ENCODE results near the gene ZC3H13.
"Not testable (repeated sequence)": the region's sequence is repeated elsewhere in the genome, so short reads cannot be mapped to it uniquely, and the experiment has no call there.

ZC3H13 gene

DNA sequence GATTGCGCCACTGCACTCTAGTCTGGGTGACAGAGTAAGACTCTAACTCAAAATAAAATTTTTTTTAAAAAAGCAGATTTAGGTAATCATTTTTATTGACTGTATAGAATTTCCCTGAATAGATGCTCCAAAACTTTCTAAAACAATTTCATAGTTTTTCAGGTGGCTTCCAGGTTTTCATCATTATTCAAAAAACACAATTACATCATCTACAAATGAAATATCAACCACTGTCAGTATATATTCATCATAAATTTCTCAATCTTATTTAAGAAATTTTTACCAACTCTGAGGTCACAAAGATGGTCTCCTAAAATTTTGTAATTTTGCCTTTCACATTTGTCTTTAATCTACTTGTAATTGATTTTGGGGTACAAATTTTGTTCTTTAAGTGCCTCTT lies 48.1 kb downstream of the ZC3H13 start:
- no peak for DNase-seq

GRCh38 chr13:45996631-45997030 lies 55.9 kb downstream of the ZC3H13 start:
- no peak for DNase-seq

DNA sequence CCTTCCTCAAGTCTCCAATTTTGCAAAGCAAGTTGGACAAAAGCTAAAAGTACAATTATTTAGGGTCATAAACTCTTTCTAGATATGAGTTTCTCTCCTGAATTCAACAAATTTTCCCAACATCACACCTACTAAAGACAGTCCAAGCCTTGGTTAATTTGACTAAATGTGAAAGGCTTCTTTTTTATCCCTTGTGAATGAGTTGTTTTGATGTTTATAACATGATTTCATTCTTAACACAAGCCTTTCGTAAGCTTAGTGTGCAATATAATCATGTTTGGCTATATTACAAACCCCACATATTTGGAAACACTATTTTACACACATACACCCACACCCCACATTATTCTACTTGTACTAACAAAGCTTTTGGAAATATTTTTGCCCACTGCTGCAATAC lies 57.3 kb downstream of the ZC3H13 start:
- no peak for DNase-seq

DNA sequence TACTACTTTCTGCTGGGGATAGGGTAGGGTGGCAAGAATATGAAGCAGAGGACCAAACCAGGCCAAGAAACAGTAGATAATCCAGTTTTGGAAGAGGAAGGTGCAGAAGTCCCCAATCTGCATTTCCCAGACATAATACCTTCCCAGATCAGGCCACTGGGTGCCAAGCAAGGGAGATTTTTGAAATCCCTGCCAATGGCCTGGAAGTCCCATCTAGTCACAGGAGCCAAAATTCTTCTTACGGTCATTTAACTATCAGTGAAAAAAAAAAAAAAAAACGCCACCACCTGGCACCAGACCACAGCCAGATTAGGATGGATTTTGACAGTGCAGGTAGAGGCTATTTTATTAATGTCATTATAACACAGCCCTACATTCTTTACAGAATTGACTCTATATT lies 57.8 kb downstream of the ZC3H13 start:
- no peak for DNase-seq

DNA sequence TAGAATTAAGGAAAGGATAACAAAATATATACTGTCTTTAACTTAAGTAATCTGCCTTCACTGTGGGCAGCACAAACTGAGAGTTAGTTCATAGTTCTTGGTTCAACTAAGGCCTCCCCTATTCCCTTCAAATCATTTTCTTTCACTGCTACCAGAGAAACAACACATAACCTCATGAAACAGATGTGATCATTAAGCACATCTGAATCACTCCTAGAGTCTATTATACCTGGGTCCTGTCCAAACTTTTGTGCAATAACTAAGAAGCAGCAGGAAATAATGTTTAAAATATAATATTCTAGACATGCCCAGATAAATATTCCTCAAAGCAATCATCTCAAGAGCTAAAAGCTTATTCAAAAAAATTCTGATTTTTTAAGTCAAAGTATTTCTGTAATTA lies 62.9 kb downstream of the ZC3H13 start:
- DNase-seq, result no peak

- DNase-seq, result not testable (repeated sequence)
Observed at GRCh38 chr13:45981127-45981526, 71.4 kb downstream of the ZC3H13 start.

- no peak for DNase-seq
Observed at GRCh38 chr13:45975337-45975736, 77.2 kb downstream of the ZC3H13 start.

- DNase-seq, result no peak
Observed at GRCh38 chr13:45974500-45974899, 78.0 kb downstream of the ZC3H13 start.

DNA sequence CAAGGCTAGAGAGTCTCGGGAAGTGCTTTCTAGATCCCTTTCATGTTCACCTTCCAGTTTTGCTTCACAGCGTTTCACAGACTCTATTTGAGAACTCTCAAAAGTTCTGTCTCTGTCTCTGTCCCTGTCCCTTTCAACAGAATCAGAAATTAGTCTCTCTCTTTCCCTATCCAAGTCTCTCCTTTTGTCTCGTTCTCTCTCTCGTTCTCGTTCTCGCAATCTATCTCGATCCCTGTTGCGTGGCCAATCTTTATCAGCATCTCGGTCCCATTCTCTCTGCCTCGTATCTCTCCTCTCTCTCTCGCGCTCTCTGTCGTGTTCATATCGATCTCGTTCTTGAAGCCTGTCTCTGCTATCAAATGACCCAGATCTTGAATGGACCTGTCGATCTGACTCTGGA lies 85.0 kb downstream of the ZC3H13 start:
- no peak for DNase-seq

DNA sequence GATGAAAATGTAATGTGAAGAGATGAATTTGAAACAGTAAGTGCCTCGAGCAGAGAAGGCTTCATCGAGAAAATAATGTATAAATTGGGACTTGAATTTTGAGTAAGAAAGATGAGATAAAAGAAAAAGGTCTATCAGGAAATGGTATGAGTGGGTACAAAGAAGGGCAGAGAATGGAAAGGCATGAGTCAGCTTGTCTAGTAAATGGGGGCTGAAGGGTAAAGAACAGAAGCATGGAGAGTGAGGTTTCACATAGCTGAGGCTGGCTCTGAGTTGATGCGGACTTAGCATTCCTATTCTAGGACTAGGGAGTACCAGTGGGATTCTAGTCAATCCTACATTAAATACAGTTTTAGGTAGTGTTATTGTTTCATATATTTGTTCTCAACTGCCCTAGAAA lies 85.8 kb downstream of the ZC3H13 start:
- DNase-seq, result no peak

DNA sequence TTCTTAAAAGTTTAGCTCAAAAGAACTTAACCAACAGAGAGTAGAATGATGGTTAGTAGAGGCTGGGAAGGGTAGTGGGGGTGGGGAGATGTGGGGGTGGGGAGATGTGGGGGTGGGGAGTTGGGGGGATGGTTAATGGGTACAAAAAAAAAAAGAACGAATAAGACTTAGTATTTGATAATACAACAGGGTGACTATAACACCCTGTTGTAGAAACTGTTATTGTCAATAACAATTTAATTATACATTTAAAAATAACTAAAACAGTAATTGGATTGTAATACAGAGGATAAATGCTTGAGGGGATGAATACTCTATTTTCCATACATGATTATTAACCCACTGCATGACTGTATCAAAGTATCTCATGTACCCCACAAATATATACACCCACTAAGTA lies 91.1 kb downstream of the ZC3H13 start:
- no peak for DNase-seq

- DNase-seq, result no peak
Observed at GRCh38 chr13:45954836-45955800, 97.4 kb downstream of the ZC3H13 start.

DNA sequence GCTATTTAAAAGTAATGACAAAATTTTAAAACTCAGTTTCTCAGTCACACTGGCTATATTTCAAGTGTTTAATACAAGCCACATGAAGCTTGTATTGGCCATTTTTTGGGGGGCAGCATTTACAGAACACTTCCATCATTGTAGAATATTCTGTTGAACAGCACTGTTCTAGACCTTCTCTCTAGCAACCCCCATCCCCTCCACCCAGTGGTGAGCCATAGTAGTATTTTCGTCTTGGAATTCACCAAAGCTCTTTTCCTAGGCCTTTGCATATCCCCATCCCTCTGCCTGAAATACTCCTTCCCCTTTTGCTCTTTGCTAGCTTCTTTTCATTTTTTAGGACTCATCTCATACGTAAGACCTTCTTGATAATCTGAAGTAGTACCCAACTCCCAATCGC lies 99.5 kb downstream of the ZC3H13 start:
- DNase-seq, result no peak

DNA sequence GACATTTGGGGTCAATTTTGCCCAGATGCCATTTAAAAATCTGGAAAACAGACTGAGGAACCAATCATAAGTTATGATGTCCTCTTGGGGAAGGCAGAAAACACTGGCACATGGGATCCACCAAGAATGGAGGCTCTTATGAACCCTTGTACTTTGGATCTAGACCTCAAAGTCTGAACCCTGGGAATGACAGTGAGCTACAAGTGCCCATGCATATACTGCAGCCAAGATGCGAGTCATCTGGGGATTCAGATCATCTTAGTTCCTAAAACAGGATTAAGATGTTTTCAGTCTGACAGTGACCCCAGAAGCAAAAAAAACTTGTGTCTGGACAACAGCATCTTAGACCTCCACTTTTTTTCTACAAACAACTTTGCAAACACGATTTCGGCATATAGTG lies 100.8 kb downstream of the ZC3H13 start:
- no peak for DNase-seq

DNA sequence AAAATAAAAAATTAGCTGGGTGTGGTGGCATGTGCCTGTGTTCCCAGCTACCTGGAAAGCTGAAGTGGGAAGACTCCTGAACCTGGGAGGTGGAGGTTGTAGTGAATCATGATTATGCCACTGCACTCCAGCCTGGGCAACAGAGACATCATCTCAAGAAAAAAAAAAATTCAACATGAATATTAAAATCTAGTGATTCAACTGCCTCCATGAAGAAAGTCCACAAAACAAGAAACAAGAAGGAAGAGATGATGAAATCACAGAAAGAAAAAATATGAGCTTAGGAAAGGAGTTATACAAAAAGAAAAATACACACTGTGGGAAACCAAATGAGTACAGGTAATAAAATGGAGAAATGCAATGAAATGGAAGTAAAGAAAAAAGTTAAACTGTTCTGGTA lies 101.4 kb downstream of the ZC3H13 start:
- DNase-seq, result no peak

DNA sequence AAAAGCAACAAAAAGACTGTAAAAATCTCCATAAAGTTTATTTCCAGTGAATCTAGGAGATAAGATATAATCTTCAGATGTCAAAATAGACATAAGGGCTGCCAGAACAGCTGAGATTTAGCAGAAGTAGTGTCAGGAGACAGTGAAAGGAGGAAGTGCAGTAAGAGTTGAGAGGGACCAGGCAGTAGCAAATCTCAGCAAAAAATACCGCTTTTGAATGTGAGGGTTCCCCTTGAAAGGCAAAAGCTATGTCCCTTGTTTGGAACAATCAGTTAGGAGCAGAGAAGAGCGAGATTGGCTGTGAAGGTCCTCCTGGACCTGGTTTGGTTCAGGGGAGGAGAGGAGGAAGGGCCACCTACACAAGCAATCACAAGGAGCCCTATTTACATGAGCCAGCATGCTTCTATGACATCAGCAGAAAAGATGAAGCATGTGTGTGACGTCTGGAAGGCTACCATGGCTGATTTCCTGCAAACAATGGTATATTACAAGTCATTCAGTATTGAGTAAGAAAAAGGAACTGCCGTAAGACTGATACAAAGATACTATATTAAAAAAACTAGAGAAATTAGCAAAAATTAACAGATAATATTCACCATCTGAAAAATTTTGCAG lies 102.1 kb downstream of the ZC3H13 start:
- no peak for DNase-seq

GRCh38 chr13:45949161-45949560 lies 103.4 kb downstream of the ZC3H13 start:
- no peak for DNase-seq

GRCh38 chr13:45943965-45944364 lies 108.6 kb downstream of the ZC3H13 start:
- no peak for DNase-seq

GRCh38 chr13:45943120-45943519 lies 109.4 kb downstream of the ZC3H13 start:
- no peak for DNase-seq

DNA sequence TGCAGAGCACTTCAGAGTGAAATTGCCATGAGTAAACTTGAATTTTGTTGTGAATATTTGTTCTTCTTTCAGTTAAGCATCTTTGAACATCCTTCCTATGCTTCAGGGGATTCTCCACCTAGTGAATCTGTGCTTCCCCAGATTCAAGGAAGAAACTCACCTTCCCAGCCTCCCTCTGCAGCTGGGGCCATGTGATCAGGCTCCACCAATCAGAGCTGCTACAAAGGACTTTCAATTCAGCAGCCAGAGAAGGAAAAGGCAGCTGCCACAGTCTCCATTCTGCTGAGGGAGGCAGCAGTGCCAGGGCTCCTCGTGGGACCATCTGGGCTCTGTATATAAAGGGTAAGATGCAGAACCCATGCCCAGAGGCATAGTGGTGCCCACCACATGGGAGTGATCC lies 111.3 kb downstream of the ZC3H13 start:
- no peak for DNase-seq

- DNase-seq, result no peak
Observed at GRCh38 chr13:45940061-45940460, 112.5 kb downstream of the ZC3H13 start.

- DNase-seq, result no peak
Observed at GRCh38 chr13:45936621-45937020, 115.9 kb downstream of the ZC3H13 start.

GRCh38 chr13:45934283-45934682 lies 118.3 kb downstream of the ZC3H13 start:
- DNase-seq, result no peak

DNA sequence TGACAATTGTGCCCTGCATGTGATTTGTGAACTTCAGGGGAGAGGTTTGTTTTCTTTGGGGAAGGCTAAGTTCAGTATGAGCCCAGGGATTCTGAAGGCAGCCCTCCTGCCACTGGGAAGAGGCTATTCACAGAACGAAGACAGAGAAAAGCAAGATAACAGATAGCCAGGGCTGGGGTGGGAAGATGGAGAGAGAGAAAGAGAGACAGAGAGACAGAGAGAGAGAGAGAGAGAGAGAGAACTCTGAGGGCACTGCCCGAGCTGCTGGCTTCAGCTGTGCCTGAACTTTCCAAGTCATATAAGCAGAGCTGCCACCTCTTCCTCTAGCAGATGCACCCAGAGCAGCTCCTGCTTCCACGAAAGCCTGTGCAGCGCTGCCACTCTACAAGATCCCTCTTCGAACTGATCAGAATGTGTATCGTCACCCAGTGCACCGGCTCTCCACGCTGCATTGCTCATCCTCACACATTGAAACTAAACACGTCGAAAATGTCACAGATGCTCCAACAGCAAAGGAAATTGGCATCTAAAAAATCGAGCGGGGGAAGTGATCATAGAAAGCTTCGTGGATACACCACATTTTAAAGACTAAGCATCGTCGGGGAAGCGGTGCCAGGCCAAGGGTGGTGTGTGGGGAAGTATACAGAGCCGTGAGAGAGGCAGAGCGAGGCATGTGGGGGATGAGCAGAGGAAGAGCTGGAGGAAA lies 119.2 kb downstream of the ZC3H13 start:
- no peak for DNase-seq
